Stimulated activated CD4-positive, alpha-beta T cell treated with anti-CD3 and anti-CD28 coated beads, Interleukin-15, amount 100 ng/mL, for 24 hours (primary cell): ENCODE measurements around the gene PDE10A.

ENCODE experiments used
- DNase-seq: peaks from one replicate; pipeline ENCODE4 v3.0.0-alpha.2; 2020

Gene PDE10A

GRCh38 chr6:165458134-165458533 is 204.9 kb downstream of the PDE10A start:
- no peak for DNase-seq

DNA sequence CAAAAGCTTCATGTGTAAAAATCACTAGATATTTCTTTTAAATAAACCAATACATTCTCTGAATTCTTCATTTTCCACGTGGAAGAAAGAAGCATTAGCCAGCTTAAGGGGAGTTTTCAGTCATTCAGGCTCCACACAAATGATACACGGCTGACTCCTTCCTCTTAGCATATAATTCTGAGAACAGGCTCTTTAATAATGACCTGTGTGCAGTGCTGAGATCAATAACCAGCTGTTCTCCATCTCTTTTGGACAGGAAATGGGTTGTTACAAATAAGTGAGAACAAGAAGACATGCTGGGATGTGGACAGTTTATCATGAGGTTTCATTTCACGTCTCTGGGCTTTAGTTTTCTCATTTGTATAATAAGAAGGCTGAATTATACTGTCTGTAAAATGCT is 206.8 kb downstream of the PDE10A start:
- DNase-seq = no peak

DNA sequence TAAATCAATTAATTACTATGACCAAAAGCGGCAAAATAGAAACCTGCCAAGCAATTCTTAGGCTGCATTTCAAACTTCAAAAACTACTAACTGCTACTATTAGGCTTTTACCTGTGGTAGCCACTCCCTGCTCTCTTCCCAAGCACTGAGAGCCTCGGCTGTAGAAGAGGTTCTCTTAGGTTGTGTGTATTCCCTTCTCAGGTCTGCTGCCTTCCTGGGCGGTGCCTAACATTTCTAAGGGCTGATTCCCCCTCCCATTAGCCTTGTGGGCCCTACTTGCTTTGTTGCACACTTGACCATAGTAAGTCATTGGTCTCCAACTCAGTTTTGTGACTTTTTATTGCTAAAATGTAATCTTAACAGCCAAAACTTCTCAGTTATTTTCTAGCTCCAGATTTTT is 207.6 kb downstream of the PDE10A start:
- no peak for DNase-seq

DNA sequence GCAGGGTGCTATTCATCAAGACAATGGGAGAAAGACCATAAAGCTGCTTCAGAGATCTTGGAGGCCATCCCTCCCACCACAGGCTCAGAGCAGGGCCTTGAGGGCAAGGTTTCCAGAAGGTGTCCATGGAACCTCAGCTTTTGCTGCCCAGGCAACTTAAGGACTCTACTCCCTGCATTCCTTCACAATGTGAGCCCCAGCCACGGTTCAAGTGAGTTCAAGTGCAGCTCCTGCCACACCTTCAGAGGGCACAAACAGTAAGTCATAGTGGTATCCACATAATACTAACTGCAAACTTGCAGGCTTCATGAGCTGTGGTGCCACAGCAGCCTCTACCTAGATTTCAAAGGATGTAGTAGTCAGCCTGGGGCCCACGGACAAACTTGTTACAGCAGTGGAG is 209.6 kb downstream of the PDE10A start:
- no peak for DNase-seq

DNA sequence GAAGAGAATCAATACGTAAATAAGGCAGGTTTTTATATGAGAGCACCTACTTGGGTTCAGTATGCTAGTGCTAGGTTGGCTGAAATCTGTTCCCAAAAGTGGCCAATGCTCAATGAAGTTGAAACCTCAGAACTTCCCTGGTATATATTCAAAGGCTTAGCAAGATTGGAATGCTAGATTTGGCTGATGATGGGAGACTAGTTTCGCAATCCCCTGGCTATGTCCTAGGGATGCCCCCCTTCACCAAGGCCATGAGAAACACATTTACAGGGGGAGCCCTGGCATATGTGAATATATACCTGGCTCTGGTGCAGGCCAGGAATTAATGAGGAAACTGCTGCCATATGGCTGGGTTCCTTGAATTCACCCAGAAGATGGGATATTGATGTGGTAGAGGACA is 211.2 kb downstream of the PDE10A start:
- DNase-seq = no peak

DNA sequence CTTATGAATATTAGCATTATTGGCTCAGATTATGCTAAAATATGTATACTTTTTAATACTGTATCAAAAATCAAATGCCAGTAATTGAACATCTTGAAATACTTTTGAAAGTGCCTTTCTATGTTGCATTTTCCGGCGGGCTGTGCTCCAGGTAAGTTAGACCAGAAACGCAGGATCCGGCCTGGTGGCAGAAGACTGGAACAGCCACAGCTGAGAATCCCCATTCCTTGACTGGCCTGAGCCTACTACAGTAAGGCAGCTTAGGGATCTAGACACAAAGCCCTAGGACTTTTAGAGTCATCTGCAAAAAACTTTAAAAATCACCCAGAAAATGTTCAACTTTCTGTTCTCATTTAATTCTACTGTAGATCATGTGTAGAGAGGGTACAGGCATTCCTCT is 214.8 kb downstream of the PDE10A start:
- DNase-seq = no peak

DNA sequence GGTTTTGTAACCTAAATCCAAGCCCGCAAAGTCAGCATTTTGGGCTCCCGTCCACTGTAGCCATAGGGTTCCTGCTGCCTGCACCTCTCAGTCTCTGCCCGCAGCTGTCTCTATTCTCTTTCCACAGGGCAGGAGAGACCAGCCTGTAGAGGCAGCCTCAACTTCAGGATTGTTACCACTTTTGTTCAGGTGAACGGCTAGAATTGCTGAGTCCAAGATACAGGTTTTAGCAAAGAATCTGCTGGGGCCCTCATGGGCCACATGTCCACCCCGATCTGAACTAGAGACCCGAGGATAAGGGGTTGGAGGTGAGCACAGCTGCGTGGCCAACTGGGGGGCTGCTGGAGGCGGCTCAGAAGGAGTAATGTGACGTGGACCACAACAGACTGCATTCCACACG is 215.9 kb downstream of the PDE10A start:
- no peak for DNase-seq

GRCh38 chr6:165446331-165446730 is 216.7 kb downstream of the PDE10A start:
- DNase-seq = no peak

GRCh38 chr6:165443462-165443861 is 219.6 kb downstream of the PDE10A start:
- no peak for DNase-seq

GRCh38 chr6:165441181-165441580 is 221.9 kb downstream of the PDE10A start:
- DNase-seq = no peak

GRCh38 chr6:165439928-165440554 is 223.0 kb downstream of the PDE10A start:
- DNase-seq = no peak

- no peak for DNase-seq
Observed at GRCh38 chr6:165426892-165427291, 236.1 kb downstream of the PDE10A start.

GRCh38 chr6:165422192-165422591 is 240.8 kb downstream of the PDE10A start:
- no peak for DNase-seq

GRCh38 chr6:165417278-165417865 is 245.7 kb downstream of the PDE10A start:
- no peak for DNase-seq

DNA sequence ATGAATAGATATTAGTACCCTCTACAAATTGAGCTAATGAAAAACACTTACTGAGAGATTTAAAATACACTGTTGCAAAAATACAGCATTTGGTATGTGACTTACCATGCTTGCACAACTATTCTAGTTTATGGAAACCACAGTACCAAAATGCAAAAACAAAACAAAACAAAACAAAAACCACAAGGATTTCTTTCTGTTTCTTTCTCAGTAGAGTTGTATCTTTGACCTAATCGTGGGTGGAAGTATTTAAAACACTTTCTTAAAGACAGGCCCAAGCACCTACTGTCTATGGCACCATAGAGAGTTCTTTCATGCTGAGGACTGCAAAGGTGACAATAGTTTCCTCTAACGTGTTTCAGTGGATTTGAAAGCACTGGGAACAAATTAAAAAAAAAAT is 258.3 kb downstream of the PDE10A start:
- DNase-seq = no peak

- no peak for DNase-seq
Observed at GRCh38 chr6:165404296-165404695, 258.7 kb downstream of the PDE10A start.

- DNase-seq = no peak
Observed at GRCh38 chr6:165403006-165403595, 259.9 kb downstream of the PDE10A start.

DNA sequence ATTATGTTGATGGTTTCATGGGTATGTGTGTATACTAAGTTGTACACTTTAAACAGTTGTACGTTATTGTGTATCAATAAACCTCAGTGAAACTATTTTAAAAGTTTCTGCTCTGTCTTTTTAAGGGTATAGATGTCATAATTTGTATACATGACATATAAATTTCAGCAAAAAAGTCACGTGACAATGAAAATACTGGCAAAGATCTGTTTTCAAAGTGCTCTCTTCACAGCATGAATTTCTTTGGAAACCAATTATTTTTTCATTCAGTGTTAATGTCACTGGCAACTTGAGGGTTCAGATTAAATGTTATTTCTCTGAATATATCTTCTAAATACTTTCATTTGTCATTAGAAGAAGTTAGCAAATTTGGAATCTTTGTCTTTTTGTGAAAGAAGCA is 261.9 kb downstream of the PDE10A start:
- DNase-seq = no peak

DNA sequence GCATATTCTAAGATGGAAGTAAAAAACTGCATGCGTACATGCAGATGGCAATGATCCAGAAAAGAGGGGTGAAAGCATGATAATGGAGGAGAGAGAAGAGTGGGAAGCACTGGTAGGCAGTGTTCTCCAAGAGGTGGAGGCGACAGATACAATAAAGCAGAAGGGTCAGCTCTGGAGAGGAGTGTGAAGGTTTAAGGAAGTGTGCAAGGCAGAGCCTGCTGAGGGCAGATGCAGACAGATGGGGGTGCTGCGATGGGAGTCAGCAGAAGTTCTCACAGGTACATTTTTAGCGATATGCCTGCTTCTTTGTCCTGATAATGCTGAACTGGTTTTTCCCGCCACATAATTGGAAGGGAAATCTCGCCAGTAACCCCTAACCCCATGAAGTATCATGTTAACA is 272.6 kb downstream of the PDE10A start:
- DNase-seq = no peak

DNA sequence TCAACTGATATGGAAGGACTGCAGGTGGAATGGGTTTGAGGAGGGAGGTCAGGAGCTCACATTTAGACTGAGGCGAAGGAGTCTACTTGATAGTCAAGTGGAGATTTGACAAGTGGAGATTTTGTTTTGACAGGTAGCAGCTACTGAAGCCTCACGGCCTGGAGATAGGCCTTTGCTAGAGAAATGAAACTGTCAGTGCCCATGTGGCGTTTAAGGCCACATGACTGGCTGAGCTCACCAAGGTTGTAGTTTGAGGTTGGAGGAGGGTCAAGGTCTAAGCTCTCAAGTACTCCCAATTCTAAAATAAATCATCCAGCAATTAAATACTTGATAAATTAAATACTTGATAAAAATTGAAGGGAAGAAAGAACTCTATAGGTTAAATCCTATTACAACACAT is 273.5 kb downstream of the PDE10A start:
- no peak for DNase-seq

GRCh38 chr6:165383323-165383722 is 279.7 kb downstream of the PDE10A start:
- no peak for DNase-seq

GRCh38 chr6:165376100-165376499 is 286.9 kb downstream of the PDE10A start:
- DNase-seq = no peak

DNA sequence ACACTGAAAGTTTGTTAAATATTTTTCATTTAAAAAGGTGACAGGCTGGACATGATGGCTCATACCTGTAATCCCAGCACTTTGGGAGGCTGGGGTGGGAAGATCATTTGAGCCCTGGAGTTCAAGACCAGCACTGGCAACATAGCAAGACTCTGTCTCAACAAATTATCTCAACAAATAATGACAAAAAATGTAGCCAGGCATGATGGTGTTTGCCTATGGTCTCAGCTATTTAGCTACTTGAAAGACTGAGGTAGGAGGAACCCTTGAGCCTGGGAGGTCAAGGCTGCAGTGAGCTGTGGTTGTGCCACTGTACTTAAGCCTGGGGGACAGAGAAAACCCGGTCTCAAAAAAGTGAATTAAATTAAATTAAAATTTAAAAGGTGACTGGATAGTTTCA is 297.7 kb downstream of the PDE10A start:
- DNase-seq = no peak

DNA sequence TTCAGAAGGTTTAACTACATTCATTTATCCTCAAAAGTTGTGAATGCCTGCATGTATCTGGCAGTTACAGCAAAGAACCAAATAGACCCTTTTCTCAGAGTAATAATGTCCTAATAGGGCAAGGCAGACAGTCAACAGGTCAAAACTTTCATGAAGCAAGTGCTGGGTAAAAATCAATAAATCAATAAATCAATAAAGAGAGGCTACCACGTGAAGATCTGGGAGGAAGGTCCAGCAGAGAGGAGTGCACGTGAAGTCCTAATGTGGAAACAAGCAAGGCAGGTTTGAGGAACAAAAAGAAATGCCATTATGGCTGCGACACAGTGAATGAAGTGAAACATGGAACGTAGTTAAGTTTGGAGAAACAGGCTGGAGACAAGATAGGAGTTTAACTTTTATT is 317.3 kb downstream of the PDE10A start:
- DNase-seq = no peak

GRCh38 chr6:165340532-165340931 is 322.5 kb downstream of the PDE10A start:
- DNase-seq = no peak
